Mammary epithelial cell (primary cell): Measurements from ENCODE around the gene CXCL1.

Experiments used
- EZH2 ChIP-seq: IDR thresholded peaks from 2 replicates; pipeline ENCODE4 v1.6.1; 2012; ENCODE audit warnings: low read length, inconsistent platforms, borderline replicate concordance
- TF ChIP-seq, protein P1 (sequence below), 2 donors: IDR thresholded peaks in 1 of 2; conservative IDR thresholded peaks in 1 of 2; 2 replicates each; pipeline ENCODE4 v1.5.1; 2011 to 2012; ENCODE audit warnings: inconsistent platforms in 2 of 2, low read length in 2 of 2, mild to moderate bottlenecking in 2 of 2, control low read depth in 1 of 2, low read depth in 1 of 2; ENCODE audit not compliant: insufficient read depth in 1 of 2; ENCODE audit errors: extremely low read depth in 1 of 2

DNA sequence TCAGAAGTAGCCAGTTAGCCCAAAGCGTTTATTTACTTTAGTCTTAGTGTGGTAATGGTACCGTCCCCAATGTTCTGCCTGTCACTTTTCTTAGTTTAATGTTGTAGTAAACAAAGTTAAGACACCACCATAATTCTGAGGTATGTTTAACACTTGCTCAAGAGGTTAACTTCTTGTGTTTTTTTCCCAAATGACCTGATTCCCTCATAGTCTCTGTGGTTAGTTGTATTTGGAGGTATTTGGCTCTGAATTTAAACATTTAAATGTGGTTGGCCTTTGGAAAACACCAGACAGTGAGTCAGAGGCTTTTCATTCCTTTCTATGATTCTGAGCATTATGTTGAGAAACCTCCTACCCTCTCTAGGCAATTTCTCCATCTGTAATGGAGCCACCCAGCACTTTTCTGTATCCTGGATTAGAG is 47.9 kb downstream of the CXCL1 start:
- TF ChIP-seq, protein P1, sequence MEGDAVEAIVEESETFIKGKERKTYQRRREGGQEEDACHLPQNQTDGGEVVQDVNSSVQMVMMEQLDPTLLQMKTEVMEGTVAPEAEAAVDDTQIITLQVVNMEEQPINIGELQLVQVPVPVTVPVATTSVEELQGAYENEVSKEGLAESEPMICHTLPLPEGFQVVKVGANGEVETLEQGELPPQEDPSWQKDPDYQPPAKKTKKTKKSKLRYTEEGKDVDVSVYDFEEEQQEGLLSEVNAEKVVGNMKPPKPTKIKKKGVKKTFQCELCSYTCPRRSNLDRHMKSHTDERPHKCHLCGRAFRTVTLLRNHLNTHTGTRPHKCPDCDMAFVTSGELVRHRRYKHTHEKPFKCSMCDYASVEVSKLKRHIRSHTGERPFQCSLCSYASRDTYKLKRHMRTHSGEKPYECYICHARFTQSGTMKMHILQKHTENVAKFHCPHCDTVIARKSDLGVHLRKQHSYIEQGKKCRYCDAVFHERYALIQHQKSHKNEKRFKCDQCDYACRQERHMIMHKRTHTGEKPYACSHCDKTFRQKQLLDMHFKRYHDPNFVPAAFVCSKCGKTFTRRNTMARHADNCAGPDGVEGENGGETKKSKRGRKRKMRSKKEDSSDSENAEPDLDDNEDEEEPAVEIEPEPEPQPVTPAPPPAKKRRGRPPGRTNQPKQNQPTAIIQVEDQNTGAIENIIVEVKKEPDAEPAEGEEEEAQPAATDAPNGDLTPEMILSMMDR (conservative IDR thresholded peaks at IDR 0.05 in 1 of 2, IDR thresholded peaks at IDR 0.05 in 1 of 2; ENCODE audit: extremely low read depth in 1 of 2, insufficient read depth in 1 of 2, low read depth in 1 of 2, low read length in 2 of 2) = no peak
- no peak for TF ChIP-seq EZH2
